GM10847 (cell line): ENCODE results near the gene BLVRB.

ENCODE experiments used
- POLR2A ChIP-seq: IDR thresholded peaks from 2 replicates; pipeline ENCODE4 v1.6.1; 2011; ENCODE audit not compliant: insufficient read length; ENCODE audit errors: extremely low read depth

Gene BLVRB

GRCh38 chr19:40418040-40418439 lies 47.5 kb downstream of the BLVRB start:
- no peak for TF ChIP-seq POLR2A

GRCh38 chr19:40417643-40417981 lies 47.9 kb downstream of the BLVRB start:
- no peak for TF ChIP-seq POLR2A

- no peak for TF ChIP-seq POLR2A
Observed at GRCh38 chr19:40416918-40417642, 48.5 kb downstream of the BLVRB start.

GRCh38 chr19:40415768-40416167 lies 49.8 kb downstream of the BLVRB start:
- TF ChIP-seq POLR2A: no peak

- no peak for TF ChIP-seq POLR2A
Observed at GRCh38 chr19:40414542-40415535, 50.7 kb downstream of the BLVRB start.

GRCh38 chr19:40413291-40413845 lies 52.2 kb downstream of the BLVRB start, which contains the start of gene PRX:
Gene PRX, minus strand, starts transcription at chr19:40413378. Its CDS starts 5,446 bp downstream, at chr19:40407932.
- TF ChIP-seq POLR2A: no peak

GRCh38 chr19:40412866-40413265 lies 52.7 kb downstream of the BLVRB start:
- no peak for TF ChIP-seq POLR2A

- TF ChIP-seq POLR2A: no peak
Observed at GRCh38 chr19:40411958-40412499, 53.5 kb downstream of the BLVRB start.

GRCh38 chr19:40411125-40411842 lies 54.3 kb downstream of the BLVRB start:
- no peak for TF ChIP-seq POLR2A

GRCh38 chr19:40410030-40410389 lies 55.5 kb downstream of the BLVRB start:
- no peak for TF ChIP-seq POLR2A

- TF ChIP-seq POLR2A: no peak
Observed at GRCh38 chr19:40407714-40408597, 57.6 kb downstream of the BLVRB start.

- no peak for TF ChIP-seq POLR2A
Observed at GRCh38 chr19:40403262-40403984, 62.1 kb downstream of the BLVRB start.

GRCh38 chr19:40400559-40400958 lies 65.0 kb downstream of the BLVRB start:
- TF ChIP-seq POLR2A: no peak
